ENCODE data around the gene NSUN4. TPM values are rescaled to one million over a fixed set of nuclear protein-coding genes. Genes with fewer than 3 reads are reported as not detected.
"Not testable (repeated sequence)": the region's sequence is repeated elsewhere in the genome, so short reads cannot be mapped to it uniquely, and the experiment has no call there.

NSUN4 gene
- 28.5 TPM for polyA plus RNA-seq (ENCODE audit: insufficient read length)
- long read RNA-seq, donor 1, partial matches to known transcripts, result 0 of 2 reads
- long read RNA-seq, donor 1, other reads (novel, unspliced or antisense), result 0 of 2 reads
- long read RNA-seq, donor 2, full-length matches to known transcripts, result 6 of 6 reads
- long read RNA-seq, donor 2, partial matches to known transcripts, result 0 of 6 reads
- long read RNA-seq, donor 2, other reads (novel, unspliced or antisense), result 0 of 6 reads
- long read RNA-seq, donor 3, full-length matches to known transcripts, result 5 of 5 reads
- long read RNA-seq, donor 3, partial matches to known transcripts, result 0 of 5 reads
- long read RNA-seq, donor 3, other reads (novel, unspliced or antisense), result 0 of 5 reads
- long read RNA-seq, donor 4, result 0 reads
- long read RNA-seq, donor 5, full-length matches to known transcripts, result 7 of 7 reads
- long read RNA-seq, donor 5, partial matches to known transcripts, result 0 of 7 reads
- long read RNA-seq, donor 5, other reads (novel, unspliced or antisense), result 0 of 7 reads
- long read RNA-seq, donor 6, partial matches to known transcripts, result 0 of 2 reads
- long read RNA-seq, donor 6, other reads (novel, unspliced or antisense), result 0 of 2 reads
- long read RNA-seq, donor 7, partial matches to known transcripts, result 0 of 4 reads
- long read RNA-seq, donor 7, other reads (novel, unspliced or antisense), result 0 of 4 reads
- long read RNA-seq, donor 8, partial matches to known transcripts, result 0 of 3 reads
- long read RNA-seq, donor 8, other reads (novel, unspliced or antisense), result 0 of 3 reads

DNA sequence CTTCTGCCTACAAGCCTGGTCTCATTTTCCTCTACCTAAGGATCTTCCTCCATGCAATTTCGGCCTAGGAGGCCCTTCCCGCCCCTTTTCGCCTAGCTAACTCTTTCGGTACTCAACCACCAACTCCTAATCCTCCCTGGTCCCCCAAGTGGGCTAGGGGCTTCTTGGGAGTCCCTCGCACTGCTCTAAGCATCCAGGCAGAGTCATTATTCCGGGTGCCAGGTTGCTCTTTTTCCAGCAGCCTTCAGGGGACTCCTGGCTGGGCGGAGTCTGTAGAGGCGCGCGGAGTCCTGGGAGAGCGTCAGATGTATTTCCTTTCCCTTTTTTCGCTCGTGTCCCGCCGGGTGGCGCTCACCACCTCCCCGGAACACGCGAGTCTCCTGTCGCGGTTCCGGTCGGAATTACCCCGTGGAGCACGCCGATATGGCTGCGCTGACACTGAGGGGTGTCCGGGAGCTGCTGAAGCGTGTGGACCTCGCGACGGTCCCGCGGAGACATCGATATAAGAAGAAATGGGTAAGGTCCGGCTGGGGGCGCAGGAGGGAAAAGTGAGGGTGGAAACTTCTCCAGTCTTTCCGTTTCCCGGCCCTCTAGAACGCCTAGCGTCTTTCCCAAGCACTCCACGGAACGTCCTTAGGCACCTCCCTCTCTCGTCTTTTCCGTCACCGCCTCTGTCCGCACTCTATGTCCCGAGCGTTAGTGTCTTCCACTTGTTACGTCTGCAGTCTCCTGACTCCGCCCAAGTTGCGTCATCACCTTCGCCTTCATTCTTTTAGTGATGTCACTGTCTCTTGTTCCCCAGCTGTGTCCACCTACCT, at the start of gene NSUN4:
Gene NSUN4 (plus strand): TSS at position 404 of the 818 bp plus-strand sequence. CDS start 20 bp downstream, at position 424.
- peak; percentile 96 for DNase-seq

DNA sequence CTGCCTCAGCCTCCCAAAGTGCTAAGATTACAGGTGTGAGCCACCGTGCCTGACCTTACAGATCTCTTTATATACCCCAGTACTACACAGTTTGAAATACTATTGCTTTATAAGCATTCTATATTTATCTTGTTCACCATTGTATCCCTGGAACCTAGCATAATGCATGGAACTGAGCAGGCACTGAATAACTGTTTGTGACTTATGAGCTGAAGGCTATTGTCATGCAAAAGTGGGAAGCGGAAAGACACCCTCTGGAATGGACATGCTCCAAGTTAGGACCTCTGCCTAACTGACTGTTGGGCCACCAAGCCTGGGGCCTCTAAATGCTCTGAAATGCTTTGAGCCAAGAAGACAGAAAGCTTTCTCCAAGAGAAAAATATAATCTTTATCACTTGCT, 45.3 kb upstream of the NSUN4 start:
- no peak for DNase-seq

DNA sequence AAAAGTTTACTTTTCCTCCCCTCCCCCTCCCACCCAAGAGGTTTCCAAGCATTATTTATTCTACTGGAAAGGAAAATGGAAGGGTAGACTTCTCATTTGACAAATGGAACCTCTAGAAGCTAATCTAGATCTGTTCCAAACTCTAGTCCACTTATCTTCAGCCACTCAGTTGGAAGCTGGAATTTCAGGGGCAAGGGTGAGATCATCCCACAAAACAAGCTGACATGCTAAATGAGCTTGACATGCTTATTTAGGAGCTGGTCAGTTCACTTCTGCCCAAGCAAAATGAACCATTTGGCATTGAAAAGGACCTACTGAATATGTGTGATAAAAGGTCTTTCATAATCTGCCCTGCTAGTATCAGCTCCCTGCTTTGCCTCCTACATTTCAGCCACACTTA, 42.2 kb upstream of the NSUN4 start:
- no peak for DNase-seq

DNA sequence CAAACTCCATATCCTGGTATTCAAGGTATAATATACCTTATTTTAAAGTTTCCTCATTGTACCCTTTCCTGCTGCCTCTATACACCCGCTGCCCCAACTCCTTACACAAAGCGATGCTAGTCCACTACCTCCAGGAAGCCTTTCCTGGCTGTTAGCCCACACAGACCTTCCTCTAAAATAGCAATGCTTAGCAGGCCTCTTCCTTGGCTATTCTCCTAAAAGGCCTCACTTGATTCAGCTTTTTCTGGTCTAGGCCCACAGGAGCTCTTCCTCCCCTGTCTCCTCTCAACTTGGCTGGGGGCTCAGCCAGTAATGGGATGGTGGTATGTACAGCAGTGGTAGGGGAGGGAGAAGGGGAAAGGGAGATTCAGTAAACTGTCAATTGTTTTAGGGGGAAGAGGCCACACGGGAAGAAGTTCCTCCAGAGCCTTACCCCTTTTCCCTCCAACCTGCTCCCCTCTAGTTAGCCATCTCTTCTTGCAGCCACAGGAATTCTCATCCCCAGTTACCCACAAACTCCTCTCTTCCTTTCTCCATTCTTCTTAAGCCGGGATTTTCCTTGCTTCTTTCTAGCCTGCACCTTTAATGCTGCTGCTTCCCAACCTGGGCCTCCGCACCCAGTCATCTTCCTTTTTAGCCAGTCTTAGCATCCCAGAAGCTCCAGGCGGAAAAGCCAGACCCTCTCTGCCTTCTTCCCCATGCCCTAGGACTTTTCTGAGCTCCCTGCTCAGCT, 39.8 kb upstream of the NSUN4 start:
- DNase-seq, result no peak

DNA sequence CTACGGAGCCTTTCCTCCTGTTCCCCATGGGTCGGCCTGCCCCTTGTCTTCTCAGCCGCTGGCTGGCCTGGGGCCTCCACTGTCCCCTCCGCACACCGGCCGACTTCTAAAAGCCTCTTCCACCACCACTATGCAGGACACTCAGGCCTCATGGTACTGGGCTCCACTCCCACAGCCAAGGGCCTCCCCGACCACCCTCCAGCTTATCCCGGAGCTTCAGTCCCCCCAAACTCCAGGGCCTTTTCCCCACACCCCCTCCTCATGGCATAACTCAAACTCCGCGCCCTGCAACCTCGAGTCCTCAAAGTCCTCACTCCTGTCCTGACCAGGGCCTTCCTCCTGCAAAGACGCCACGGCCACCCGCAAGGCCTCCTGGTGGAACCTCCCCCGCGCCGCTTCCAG, 39.2 kb upstream of the NSUN4 start:
- no peak for DNase-seq

DNA sequence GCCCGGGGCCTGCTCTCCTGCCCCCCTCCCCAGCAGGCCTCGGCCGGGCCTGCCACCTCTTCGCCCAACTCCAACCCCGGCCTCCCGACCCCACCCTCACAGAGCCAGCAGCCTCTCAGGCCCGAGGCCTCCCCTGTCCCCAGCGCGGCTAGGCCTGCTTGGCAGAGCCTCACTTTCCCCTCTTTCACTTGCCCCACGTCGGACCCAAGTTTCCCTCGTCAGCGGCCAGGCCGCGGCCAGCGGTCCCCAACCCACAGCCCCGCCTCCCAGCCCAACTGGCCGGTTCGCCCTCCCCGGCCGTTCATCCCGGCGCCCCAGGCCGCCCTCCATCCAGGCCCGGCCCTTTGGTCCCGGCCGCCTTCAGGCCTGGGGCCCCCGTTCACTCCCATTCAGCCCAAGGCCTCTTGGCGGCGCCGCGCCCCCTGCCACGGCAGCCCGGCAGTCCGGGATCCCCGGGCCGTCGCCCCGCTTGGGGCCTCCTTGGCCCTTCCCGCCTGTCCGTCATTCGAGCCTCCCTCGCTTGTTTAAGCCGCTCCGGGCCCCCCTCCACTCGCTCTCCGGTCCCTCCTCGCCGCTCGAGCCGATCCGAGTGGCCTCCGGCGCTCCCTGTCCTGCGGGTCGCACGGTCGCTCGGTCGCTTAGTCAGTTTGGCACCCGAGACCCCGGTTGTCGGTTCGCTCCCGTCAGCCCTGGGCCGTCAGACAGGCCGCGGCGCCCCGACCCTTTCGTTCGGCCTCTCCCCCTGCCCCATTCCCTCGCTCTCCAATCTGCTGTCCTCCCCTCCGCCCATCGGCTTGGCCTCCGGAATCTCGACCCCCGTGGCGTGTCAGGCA, 38.6 kb upstream of the NSUN4 start:
- DNase-seq, result peak; percentile 60

DNA sequence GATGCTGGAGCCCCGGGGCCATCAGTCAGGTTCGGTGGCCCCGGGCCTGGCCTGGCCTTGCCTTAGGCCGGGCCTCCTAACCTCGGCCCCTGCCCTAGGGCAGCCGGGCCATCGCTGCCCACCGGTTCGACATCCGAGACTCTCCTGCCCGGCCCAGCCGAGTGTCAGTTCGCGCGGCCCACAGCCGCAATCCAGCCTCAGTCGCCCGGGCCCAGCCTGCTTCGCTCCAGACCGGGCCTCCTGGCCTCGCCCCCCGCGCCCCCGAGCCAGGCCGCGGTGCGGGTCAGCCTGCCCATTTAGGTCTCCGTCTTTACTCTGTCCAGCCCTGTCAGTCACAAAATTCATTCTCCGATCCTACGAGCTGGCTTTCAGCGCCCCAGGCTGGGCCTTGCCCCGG, 38.0 kb upstream of the NSUN4 start:
- DNase-seq, result no peak

DNA sequence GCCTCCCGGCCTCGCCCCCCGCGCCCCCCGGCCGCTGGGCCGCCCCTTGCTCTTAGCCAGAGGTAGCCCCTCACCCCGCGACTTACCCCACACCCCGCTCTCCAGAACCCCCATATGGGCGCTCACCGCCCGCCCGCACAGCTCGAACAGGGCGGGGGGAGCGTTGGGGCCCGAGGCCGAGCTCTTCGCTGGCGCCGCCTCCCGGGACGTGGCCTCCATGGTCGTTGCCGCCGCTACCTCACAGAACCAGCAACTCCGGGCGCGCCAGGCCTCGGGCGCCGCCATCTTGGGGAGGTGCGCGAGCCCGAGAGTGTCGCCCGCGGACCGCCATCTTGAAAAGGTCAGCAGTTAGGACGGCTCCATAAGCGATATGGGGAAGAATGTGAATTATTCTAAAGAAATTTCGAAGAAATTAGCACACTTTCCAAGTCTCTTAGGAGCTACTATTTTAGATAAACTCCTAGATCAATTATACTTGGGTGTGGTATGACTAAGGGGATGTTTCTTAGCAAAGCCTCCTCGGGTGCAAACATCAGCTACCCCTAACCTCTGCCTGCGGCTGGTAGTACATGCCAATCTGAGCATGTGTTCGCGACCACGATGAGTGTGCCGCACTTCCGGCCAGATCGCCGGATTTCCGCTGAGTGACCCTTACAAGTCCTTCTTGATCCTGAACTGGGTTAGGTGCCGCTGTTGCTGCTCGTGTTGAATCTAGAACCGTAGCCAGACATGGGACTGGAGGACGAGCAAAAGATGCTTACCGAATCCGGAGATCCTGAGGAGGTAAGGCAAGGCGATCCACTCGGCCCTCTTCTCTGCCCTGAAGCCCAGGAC, 37.4 kb upstream of the NSUN4 start, which contains the start of the genes LRRC41 and UQCRH:
Gene LRRC41 (minus strand): TSS at position 579 of the 834 bp plus-strand sequence. CDS start 294 bp downstream, at position 285.
Gene UQCRH (plus strand): TSS at position 661 of the 834 bp plus-strand sequence. CDS start 69 bp downstream, at position 730.
- DNase-seq, result peak; percentile 94

DNA sequence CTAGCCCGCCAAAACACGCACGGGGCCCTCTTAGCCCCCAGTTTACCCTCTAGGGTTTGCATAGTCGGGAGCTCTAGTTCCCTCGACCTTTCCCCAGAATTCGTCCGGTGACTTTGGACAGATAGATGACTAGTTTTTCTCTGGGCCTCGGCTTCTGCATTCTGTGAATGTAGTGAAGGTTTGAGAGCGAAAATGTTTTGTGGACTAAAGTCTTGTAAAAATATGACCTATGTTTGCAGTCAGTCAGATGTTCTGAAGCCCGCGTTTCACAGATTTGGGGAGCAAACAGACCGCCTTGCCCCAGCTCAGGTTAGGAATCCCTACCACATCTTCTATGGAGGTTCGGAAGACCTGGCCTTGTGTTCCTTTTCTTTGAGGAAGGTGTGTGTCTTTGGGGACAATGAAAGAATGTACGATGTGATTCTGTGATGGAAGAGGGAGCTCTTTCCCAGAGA, 36.7 kb upstream of the NSUN4 start:
- DNase-seq, result no peak

DNA sequence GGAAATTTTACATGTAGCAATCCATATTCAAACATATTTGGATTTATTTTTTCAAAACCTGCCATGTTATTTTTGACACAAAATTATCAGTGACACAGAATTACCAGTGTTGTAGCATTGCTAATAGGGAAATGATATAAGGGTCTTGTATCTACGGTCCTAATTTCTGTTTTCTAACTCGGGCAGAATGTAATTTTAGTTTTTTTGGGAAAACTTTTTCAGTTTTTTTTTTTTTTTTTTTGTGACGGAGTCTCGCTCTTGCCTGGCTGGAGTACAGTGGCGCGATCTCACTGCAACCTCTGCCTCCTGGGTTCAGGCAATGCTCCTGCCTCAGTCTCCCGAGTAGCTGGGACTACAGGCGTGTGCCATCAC, 34.5 kb upstream of the NSUN4 start:
- DNase-seq, result no peak

DNA sequence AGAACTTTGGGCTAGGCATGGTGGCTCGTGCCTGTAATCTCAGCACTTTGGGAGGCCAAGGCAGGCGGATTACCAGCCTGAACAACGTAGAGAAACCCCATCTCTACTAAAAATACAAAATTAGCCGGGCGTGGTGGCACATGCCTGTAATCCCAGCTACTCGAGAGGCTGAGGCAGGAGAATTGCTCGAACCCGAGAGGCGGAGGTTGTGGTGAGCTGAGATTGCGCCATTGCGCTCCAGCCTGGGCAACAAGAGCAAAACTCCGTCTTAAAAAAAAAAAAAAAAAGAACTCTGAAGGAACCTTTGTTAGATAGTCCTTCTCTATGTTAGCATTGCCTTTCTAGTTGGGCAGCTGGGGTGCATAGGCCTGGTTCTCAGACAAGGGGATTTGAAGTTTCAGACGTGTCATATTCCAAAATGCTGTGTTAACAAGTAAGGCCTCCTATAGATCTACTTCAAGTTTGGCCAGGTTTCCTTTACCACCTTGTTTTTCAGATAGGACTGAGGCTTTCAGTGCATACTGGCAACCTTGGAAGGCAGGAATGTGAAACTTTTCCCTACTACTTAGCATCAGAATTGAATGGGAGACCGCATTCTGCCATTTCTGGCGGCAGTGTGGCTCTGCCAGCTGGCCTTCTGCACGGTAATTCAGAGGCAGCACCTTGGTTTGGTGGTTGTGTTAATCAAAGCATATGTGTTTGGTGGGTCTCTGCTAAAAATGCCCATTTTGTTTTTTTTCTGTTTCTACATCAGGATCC, 31.0 kb upstream of the NSUN4 start:
- no peak for DNase-seq

DNA sequence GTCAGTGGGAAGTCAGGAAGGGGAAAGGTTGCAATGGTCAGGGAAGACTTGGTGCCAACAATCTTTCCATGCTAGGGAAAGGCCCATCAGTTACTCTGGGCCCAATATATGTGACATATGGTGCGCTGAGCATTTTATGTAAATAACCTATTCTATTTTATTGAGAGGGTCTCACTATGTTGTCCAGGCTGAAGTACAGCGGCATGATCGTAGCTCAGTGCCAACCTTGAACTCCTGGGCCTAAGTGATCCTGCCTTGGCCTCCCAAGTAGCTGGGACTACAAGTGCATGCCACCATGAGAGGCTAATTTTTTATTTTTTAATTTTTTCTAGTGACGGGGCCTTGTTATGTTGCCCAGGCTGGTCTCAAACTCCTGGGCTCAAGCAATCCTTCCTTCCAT, 30.3 kb upstream of the NSUN4 start:
- DNase-seq, result no peak

DNA sequence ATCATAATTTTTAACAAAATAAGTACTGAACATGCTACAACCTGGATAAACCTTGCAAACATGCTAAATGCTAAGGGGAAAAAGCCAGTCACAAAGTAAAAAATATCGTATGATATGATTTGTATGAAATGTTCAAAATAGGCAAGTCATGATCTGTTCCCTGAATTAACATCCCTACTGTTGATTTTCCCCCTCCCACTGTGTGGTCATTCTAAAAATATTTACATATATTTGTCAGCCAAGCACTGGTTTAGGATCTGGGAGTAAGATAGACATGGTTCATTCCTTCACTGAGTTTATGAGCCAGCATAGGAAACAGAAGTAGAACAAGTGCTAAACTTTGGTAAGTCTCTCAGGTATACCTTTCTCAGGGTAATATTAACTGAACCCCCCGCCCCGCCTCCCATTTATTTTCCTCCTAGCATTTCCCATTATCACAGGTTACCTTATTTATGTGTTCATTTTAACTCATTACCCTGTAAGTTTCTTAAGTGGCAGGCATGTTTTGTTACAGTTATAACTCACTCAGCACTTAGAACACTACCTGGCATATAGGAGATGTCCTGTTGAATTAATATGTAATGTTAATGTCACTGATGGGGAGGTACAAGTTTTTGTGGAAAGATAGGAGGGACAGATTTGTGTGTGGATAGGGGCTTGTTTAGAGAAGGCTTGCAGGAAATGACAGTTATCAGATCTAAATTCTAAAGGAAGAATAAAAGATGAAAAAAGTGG, 24.8 kb upstream of the NSUN4 start:
- no peak for DNase-seq

DNA sequence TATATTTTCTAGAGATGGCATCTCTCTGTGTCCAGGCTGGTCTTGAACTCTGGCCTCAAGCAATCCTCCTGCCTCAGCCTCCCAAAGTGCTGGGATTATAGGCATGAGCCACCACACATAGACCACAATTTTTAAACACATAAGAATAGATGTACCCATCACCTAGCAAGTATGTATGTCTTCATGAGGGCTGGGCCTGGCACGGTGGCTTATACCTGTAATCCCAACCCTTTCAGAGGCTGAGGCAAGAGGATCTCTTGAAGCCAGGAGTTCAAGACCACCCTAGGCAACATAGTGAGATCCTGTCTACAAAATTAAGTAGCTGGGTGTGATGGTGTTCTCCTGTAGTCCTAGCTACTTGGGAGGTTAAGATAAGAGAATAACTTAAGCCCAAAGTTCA, 23.3 kb upstream of the NSUN4 start:
- no peak for DNase-seq

DNA sequence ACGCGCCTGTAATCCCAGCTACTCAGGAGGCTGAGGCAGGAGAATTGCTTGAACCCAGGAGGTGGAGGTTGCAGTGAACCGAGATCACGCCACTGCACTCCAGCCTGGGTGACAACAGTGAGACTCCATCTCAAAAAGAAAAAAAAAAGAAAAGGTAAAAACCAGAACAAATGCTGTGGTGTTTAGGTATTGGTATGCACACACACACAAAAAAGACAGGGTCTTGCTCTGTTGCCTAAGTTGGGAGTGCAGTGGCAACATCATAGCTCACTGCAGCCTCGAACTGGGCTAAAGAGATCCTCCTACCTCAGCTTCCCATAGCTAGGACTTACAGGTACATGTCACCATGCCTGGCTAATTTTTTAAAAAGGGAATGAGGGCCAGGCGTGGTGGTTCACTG, 21.3 kb upstream of the NSUN4 start:
- DNase-seq, result not testable (repeated sequence)

DNA sequence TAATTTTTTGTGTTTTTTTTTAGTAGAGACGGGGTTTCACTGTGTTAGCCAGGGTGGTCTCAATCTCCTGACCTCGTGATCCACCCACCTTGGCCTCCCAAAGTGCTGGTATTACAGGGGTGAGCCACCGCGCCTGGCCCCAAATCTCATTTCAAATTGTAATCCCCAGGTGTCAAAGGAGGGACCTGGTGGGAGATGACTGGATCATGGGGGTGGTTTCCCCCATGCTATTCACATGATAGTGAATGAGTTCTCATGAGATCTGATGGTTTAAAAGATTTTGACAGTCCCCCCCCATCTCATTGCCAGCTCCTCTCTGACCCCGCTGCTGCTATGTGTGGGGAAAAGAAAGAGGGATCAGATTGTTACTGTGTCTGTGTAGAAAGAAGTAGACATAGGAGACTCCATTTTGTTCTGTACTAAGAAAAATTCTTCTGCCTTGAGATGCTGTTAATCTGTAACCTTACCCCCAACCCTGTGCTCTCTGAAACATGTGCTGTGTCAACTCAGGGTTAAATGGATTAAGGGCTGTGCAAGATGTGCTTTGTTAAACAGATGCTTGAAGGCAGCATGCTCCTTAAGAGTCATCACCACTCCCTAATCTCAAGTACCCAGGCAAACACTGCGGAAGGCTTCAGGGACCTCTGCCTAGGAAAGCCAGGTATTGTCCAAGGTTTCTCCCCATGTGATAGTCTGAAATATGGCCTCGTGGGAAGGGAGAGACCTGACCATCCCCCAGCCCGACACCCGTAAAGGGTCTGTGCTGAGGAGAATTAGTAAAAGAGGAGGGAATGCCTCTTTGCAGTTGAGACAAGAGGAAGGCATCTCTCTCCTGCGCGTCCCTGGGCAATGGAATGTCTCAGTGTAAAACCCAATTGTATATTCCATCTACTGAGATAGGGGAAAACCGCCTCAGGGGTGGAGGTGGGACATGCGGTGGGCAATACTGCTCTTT, 20.4 kb upstream of the NSUN4 start:
- not testable (repeated sequence) for DNase-seq

DNA sequence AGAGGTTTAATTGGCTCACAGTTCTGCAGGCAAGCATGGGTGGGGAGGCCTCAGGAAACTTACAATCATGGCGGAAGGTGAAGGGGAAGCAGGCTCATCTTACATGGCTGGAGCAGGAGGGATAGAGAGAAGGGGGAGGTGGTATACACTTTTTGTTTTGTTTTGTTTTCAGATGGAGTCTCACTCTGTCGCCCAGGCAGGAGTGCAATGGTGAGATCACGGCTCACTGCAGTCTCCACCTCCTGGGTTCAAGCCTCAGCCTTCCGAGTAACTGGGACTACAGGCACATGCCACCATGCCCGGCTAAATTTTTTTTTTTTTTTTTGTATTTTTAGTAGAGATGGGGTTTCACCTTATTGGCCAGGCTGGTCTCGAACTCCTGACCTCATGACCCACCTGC, 18.4 kb upstream of the NSUN4 start:
- not testable (repeated sequence) for DNase-seq
